HG03432 (cell line): ENCODE data around the gene ECSIT.

Experiments used
- ATAC-seq: cut with Tn5 transposase; IDR thresholded peaks from one replicate; pipeline ENCODE4 v1.9.1; 2021; ENCODE audit warnings: mild to moderate bottlenecking, moderate library complexity; ENCODE audit not compliant: unreplicated experiment

Gene ECSIT

GRCh38 chr19:11550265-11550664 lies 21.3 kb upstream of the ECSIT start:
- no peak for ATAC-seq

GRCh38 chr19:11549386-11549953 lies 20.5 kb upstream of the ECSIT start:
- no peak for ATAC-seq

GRCh38 chr19:11547929-11548700 lies 19.2 kb upstream of the ECSIT start:
- no peak for ATAC-seq

GRCh38 chr19:11541238-11541637 lies 12.3 kb upstream of the ECSIT start:
- ATAC-seq, result no peak

GRCh38 chr19:11540645-11541044 lies 11.7 kb upstream of the ECSIT start:
- ATAC-seq, result no peak

- ATAC-seq, result no peak
Observed at GRCh38 chr19:11539495-11540365, 10.8 kb upstream of the ECSIT start.

- ATAC-seq, result no peak
Observed at GRCh38 chr19:11538232-11539036, 9.5 kb upstream of the ECSIT start, which contains the start of gene CNN1. Gene CNN1, plus strand, starts transcription at chr19:11538851. Its CDS starts 77 bp downstream, at chr19:11538928.

GRCh38 chr19:11535792-11536595 lies 7.1 kb upstream of the ECSIT start:
- peak; percentile 76 for ATAC-seq

- ATAC-seq, result no peak
Observed at GRCh38 chr19:11534948-11535347, 6.0 kb upstream of the ECSIT start.

- no peak for ATAC-seq
Observed at GRCh38 chr19:11534538-11534937, 5.6 kb upstream of the ECSIT start.

- no peak for ATAC-seq
Observed at GRCh38 chr19:11530432-11530831, 1.5 kb upstream of the ECSIT start.

GRCh38 chr19:11519138-11519537 lies 9.8 kb downstream of the ECSIT start:
- ATAC-seq, result no peak

GRCh38 chr19:11513946-11514345 lies 15.0 kb downstream of the ECSIT start:
- no peak for ATAC-seq

- ATAC-seq, result no peak
Observed at GRCh38 chr19:11510444-11510843, 18.5 kb downstream of the ECSIT start.

GRCh38 chr19:11507370-11508078 lies 21.4 kb downstream of the ECSIT start:
- no peak for ATAC-seq

GRCh38 chr19:11506967-11507366 lies 22.0 kb downstream of the ECSIT start:
- no peak for ATAC-seq

- peak; percentile 31 for ATAC-seq
Observed at GRCh38 chr19:11506101-11506555, 22.8 kb downstream of the ECSIT start.

GRCh38 chr19:11505504-11506100 lies 23.3 kb downstream of the ECSIT start, which contains the start of gene ZNF653:
Gene ZNF653, minus strand, starts transcription at chr19:11505839. Its CDS starts 53 bp downstream, at chr19:11505786.
- ATAC-seq, result peak; percentile 56
